MCF 10A (cell line): ENCODE results near the gene ZNF555. TPM values are rescaled to one million over a fixed set of nuclear protein-coding genes. Genes with fewer than 3 reads are reported as not detected.

Source experiments
- BruUV-seq: library from RNA; stranded (reverse); fragments of 400-500 nt; replicated peaks from 2 replicates; lab custom pipeline; 2021; lab: Mats Ljungman, UMichigan
- CTCF ChIA-PET: fragments of 300-600 bp; sonication (Branson Sonifier 250); formaldehyde crosslinking; extraction: SDS; loops from one replicate; lab custom pipeline; 2021; ENCODE audit warnings: antibody characterized with exemption, inconsistent platforms; lab: Yijun Ruan, JAX
- POLR2A ChIA-PET: fragments of 300-600, 350-650 bp; sonication (Branson Sonifier 250); formaldehyde crosslinking; extraction: SDS; loops from one replicate; lab custom pipeline; 2020; ENCODE audit warnings: antibody characterized with exemption, inconsistent platforms; lab: Yijun Ruan, JAX
- DNase-seq: peaks from one replicate; pipeline ENCODE4 v3.0.0-alpha.2; 2018; ENCODE audit not compliant: unreplicated experiment
- H3K27ac Mint-ChIP-seq: one replicate; pipeline ENCODE4 v1.8.0; 2022; ENCODE audit warnings: mild to moderate bottlenecking, low read depth, mixed read lengths; ENCODE audit not compliant: unreplicated experiment
- H3K27me3 Mint-ChIP-seq: one replicate; pipeline ENCODE4 v1.8.0; 2022; ENCODE audit warnings: mixed read lengths; ENCODE audit not compliant: insufficient read depth, unreplicated experiment
- H3K36me3 Mint-ChIP-seq: one replicate; pipeline ENCODE4 v1.8.0; 2022; ENCODE audit warnings: mild to moderate bottlenecking, moderate library complexity, mixed read lengths; ENCODE audit not compliant: insufficient read depth, unreplicated experiment
- H3K4me1 Mint-ChIP-seq: one replicate; pipeline ENCODE4 v1.8.0; 2022; ENCODE audit warnings: mixed read lengths; ENCODE audit not compliant: insufficient read depth, unreplicated experiment
- H3K4me3 Mint-ChIP-seq: one replicate; pipeline ENCODE4 v1.8.0; 2022; ENCODE audit warnings: mild to moderate bottlenecking, moderate library complexity, mixed read lengths; ENCODE audit not compliant: unreplicated experiment
- H3K9me3 Mint-ChIP-seq: one replicate; pipeline ENCODE4 v1.8.0; 2022; ENCODE audit warnings: mixed read lengths; ENCODE audit not compliant: unreplicated experiment
- intact Hi-C: fragments of 100-400 bp; cut with micrococcal nuclease; formaldehyde crosslinking; loops from 2 replicates; pipeline ENCODE4 v1.14.1; 2022
- total RNA-seq: library from RNA; stranded (reverse); gene quantifications from 2 replicates; pipeline ENCODE4 v1.2.3, GENCODE V29; 2022
- TF ChIP-seq, protein P1 (sequence below): fragments of 200-600 bp; IDR thresholded peaks from one replicate; pipeline ENCODE4 v1.8.0; 2022; ENCODE audit warnings: antibody characterized with exemption, mild to moderate bottlenecking; ENCODE audit not compliant: unreplicated experiment

ZNF555 gene
- total RNA-seq, 1 experiment from 2014 or later, result 4.9 TPM

DNA sequence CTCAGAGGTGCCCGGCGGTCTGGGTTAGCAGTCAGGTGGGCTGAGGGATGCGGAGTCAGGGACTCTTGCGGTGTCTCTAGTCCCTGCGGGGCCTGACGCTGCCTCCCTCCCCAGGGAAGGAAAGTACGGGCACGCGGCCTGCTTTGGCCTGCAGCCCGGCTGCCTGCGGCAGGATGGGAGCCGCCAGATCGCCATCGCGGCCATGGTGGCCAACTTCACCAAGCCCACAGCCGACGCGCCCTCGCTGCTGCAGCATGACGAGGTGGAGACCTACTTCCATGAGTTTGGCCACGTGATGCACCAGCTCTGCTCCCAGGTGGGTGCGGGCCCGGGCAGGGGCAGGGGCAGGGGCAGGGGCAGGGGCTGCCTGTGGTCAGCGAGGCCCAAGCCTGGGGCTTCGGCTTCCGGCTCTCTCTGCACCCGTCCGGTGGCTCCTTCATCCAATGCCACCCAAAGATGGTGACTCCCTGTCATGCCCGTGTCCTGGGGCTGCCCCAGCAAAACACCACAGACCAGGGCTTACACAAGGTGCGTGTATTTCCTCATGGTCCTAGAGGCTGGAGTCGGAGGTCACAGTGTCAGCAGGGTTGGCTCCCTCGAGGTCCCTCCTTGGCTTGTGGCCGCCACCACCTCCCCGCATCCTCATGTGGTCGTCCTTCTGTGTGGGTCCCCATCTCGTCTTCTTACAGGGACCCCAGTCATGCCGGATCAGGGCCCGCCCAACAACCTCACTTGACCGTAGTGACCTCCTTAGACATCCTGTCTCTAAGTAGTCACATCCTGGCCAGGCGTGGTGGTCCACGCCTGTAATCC is 32.9 kb upstream of the ZNF555 start:
- TF ChIP-seq, protein P1, sequence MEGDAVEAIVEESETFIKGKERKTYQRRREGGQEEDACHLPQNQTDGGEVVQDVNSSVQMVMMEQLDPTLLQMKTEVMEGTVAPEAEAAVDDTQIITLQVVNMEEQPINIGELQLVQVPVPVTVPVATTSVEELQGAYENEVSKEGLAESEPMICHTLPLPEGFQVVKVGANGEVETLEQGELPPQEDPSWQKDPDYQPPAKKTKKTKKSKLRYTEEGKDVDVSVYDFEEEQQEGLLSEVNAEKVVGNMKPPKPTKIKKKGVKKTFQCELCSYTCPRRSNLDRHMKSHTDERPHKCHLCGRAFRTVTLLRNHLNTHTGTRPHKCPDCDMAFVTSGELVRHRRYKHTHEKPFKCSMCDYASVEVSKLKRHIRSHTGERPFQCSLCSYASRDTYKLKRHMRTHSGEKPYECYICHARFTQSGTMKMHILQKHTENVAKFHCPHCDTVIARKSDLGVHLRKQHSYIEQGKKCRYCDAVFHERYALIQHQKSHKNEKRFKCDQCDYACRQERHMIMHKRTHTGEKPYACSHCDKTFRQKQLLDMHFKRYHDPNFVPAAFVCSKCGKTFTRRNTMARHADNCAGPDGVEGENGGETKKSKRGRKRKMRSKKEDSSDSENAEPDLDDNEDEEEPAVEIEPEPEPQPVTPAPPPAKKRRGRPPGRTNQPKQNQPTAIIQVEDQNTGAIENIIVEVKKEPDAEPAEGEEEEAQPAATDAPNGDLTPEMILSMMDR, result no peak
- no peak overlapping the region for H3K27ac Mint-ChIP-seq
- POLR2A ChIA-PET, result no interaction called here
- no peaks in the 10 kb centered on the region for H3K27me3 Mint-ChIP-seq
- H3K36me3 Mint-ChIP-seq, result peaks cover 31% of the 10 kb centered on the region
- intact Hi-C loops, result no loop called here
- no peaks in the 10 kb centered on the region for H3K4me1 Mint-ChIP-seq
- no peaks in the 10 kb centered on the region for H3K9me3 Mint-ChIP-seq
- H3K4me3 Mint-ChIP-seq, result no peak overlapping the region
- DNase-seq, result no peak
- CTCF ChIA-PET, result interaction anchor here (2.1 kb wide), 1 partner anchor 11 kb away, joined by 7 read pairs; the partner anchor contains the start of gene ZNF554
- no TSS peak for BruUV-seq

DNA sequence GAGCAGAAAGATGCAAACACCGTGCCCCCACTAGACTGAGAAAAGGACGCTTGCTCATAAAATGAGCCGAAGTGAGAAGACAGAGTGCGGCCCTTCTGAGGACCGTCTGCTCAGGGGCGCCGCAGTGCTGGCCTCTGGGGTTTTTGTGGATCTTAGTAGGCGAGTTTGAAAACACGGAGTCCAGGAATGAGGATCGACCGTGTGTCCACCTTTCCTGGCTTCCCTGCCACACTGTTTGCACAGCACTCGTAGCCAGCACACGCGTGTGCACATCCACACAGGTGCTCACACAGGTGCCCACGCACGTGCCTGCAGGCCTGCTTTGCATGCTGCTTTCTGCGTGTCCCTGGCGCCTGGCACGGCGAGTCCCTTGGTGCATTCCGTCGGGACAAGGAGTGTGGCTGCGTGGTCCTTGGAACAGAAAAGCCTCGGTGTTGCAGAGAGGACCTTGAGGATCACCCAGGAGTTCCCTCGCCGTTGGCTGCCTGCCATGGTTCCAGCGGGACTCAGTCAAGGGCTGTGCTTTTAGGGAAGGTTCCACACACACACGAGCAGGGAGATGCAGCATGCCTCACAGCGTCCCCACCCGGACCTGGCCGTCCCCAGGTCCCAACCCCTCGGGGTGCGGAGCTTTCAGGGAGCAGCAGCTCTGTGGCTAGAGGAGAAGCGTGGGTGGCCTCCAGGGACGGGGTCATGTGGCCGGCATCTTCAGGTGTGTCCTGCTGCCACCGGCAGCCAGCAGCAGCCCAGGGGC is 31.7 kb upstream of the ZNF555 start:
- BruUV-seq, result no TSS peak
- Mint-ChIP-seq H3K4me1 (no peaks in the 10 kb centered on the region), H3K36me3 (peaks cover 22% of the 10 kb centered on the region), H3K27ac (no peak overlapping the region), H3K9me3 (no peaks in the 10 kb centered on the region), H3K27me3 (no peaks in the 10 kb centered on the region), H3K4me3 (no peak overlapping the region)
- no peak for DNase-seq
- ChIA-PET CTCF (interaction anchor here (0.6 kb wide), 1 partner anchor 63 kb away, joined by 3 read pairs; no protein-coding TSS in a partner anchor), POLR2A (no interaction called here)
- intact Hi-C loops, result no loop called here
- TF ChIP-seq, protein P1, result no peak

DNA sequence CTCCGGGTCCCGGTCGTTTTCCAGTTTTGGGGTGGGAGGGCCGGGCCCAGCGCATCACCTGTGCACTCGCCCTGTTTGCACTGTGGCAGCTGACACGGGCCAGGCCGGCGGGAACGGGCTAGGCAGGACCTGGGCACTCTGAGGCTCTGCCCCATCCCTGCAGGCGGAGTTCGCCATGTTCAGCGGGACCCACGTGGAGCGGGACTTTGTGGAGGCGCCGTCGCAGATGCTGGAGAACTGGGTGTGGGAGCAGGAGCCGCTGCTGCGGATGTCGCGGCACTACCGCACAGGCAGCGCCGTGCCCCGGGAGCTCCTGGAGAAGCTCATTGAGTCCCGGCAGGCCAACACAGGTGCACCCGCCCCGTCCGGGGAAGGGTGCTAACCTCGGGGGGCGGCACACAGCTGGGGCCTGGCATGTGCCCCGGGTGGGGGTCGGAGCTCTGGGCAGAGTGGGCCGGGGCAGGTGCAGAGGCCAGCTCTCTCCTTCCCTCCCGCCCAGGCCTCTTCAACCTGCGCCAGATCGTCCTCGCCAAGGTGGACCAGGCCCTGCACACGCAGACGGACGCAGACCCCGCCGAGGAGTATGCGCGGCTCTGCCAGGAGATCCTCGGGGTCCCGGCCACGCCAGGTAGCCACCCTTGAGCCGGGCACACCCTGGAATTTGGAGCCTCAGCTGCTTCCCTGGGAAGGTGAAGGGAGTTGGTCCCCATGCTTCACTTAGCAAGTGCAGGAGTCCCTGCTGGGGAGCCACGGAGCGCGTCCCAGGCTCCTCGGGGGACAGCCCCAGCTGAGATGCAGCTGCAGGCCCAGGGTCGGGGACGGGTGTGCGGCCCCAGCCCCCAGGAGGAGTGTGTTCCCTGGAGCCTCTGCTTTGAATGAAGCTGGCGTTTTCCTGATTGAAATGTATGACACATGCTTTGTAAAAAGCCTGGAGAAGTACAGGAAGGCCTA is 30.9 kb upstream of the ZNF555 start:
- TF ChIP-seq, protein P1, result no peak
- Mint-ChIP-seq H3K36me3 (peaks cover 18% of the 10 kb centered on the region), H3K27ac (no peak overlapping the region), H3K4me1 (no peaks in the 10 kb centered on the region), H3K4me3 (no peak overlapping the region), H3K27me3 (no peaks in the 10 kb centered on the region), H3K9me3 (no peaks in the 10 kb centered on the region)
- CTCF ChIA-PET, result interaction anchor here (0.6 kb wide), 1 partner anchor 63 kb away, joined by 3 read pairs; no protein-coding TSS in a partner anchor
- no TSS peak for BruUV-seq
- intact Hi-C loops, result no loop called here
- POLR2A ChIA-PET, result interaction anchor here (0.6 kb wide), 1 partner anchor 31 kb away, joined by 3 read pairs; no protein-coding TSS in a partner anchor
- DNase-seq, result no peak
